Measurements from ENCODE around the gene KRTAP5-11.
"Not testable (repeated sequence)": the region's sequence is repeated elsewhere in the genome, so short reads cannot be mapped to it uniquely, and the experiment has no call there.

Gene KRTAP5-11

GRCh38 chr11:71554996-71555395, 27.7 kb downstream of the KRTAP5-11 start:
- DNase-seq: no peak

GRCh38 chr11:71551711-71552110, 31.0 kb downstream of the KRTAP5-11 start:
- DNase-seq: no peak

GRCh38 chr11:71548716-71549151, 33.9 kb downstream of the KRTAP5-11 start:
- no peak for DNase-seq

GRCh38 chr11:71548120-71548519, 34.6 kb downstream of the KRTAP5-11 start, which contains the start of gene KRTAP5-9:
Gene KRTAP5-9, plus strand, starts transcription at chr11:71548420. Its CDS starts 238 bp downstream, at chr11:71548658.
- DNase-seq: no peak

- no peak for DNase-seq
These were observed 37.2 kb downstream of the KRTAP5-11 start for GRCh38 chr11:71545405-71545966.

GRCh38 chr11:71544525-71545214, 38.0 kb downstream of the KRTAP5-11 start:
- no peak for DNase-seq

GRCh38 chr11:71543866-71544265, 38.8 kb downstream of the KRTAP5-11 start:
- DNase-seq: no peak

GRCh38 chr11:71542879-71543777, 39.5 kb downstream of the KRTAP5-11 start:
- DNase-seq: no peak

- DNase-seq: no peak
These were observed 40.3 kb downstream of the KRTAP5-11 start for GRCh38 chr11:71542382-71542781.

- not testable (repeated sequence) for DNase-seq
These were observed 42.0 kb downstream of the KRTAP5-11 start for GRCh38 chr11:71540521-71541304.

GRCh38 chr11:71539971-71540370, 42.7 kb downstream of the KRTAP5-11 start:
- DNase-seq: not testable (repeated sequence)

- no peak for DNase-seq
These were observed 43.7 kb downstream of the KRTAP5-11 start for GRCh38 chr11:71539017-71539416.

- DNase-seq: no peak
These were observed 44.0 kb downstream of the KRTAP5-11 start for GRCh38 chr11:71538666-71538990.

- not testable (repeated sequence) for DNase-seq
These were observed 44.6 kb downstream of the KRTAP5-11 start, which contains the start of gene KRTAP5-8 for GRCh38 chr11:71537977-71538665. Gene KRTAP5-8, plus strand, starts transcription at chr11:71538025. Its CDS starts 31 bp downstream, at chr11:71538056.

GRCh38 chr11:71537537-71537936, 45.1 kb downstream of the KRTAP5-11 start:
- no peak for DNase-seq

- DNase-seq: no peak
These were observed 46.9 kb downstream of the KRTAP5-11 start for GRCh38 chr11:71535825-71536224.

GRCh38 chr11:71534711-71535608, 47.7 kb downstream of the KRTAP5-11 start:
- DNase-seq: not testable (repeated sequence)

- DNase-seq: no peak
These were observed 50.6 kb downstream of the KRTAP5-11 start for GRCh38 chr11:71532036-71532610.

Measured in NCI-H446 (cell line).